K562 (cell line): ENCODE data around the gene SORT1. TPM values are rescaled to one million over a fixed set of nuclear protein-coding genes. Genes with fewer than 3 reads are reported as not detected.

Source experiments
- ATAC-seq: fragments of 200-7000 bp; cut with Tn5 transposase; 3 replicates; pipeline ENCODE4 v1.9.1; 2020; ENCODE audit warnings: moderate library complexity
- BruUV-seq: library from RNA; stranded (reverse); fragments of 400-500 nt; replicated peaks from 2 replicates; lab custom pipeline; 2021; lab: Mats Ljungman, UMichigan
- CTCF ChIA-PET: fragments of 300-600 bp; formaldehyde crosslinking; extraction: SDS; loops from one replicate; lab custom pipeline; 2021; ENCODE audit warnings: low intra/inter-chr PET ratio; lab: Yijun Ruan, JAX
- POLR2A ChIA-PET: fragments of 300-600, 350-650 bp; sonication (Branson Sonifier 250); formaldehyde crosslinking; extraction: SDS; loops from one replicate; lab custom pipeline; 2021; ENCODE audit warnings: antibody characterized with exemption, inconsistent platforms; lab: Yijun Ruan, JAX
- DNase-seq, 4 experiments: peaks; one replicate each; pipeline versions ENCODE4 v3.0.0 to v3.0.0-alpha.2; 2011 to 2018; ENCODE audit warnings: low spot score in 3 of 4, mixed read lengths in 3 of 4; ENCODE audit errors: extremely low read depth in 1 of 4
- FAIRE-seq: peaks from 2 replicates; lab custom pipeline; 2011; peaks lifted over from hg19 to GRCh38; lab: Jason Lieb, UNC
- H2AFZ ChIP-seq: 2 replicates; pipeline ENCODE4 v1.6.0; 2011; ENCODE audit warnings: low read depth, low read length, control low read depth, inconsistent platforms
- H3K27ac ChIP-seq: fragments of 200-600 bp; 3 replicates; pipeline ENCODE4 v1.8.0; 2011; ENCODE audit warnings: low read depth, mild to moderate bottlenecking, control low read depth, inconsistent platforms, low read length, moderate library complexity, mixed read lengths; ENCODE audit errors: extremely low read depth
- H3K27me3 ChIP-seq, 2 experiments: fragments of 300-600 bp in 1 of 2; 2 replicates in 1 of 2; 3 replicates in 1 of 2; pipeline versions ENCODE4 v1.6.0 to v1.8.0; 2011; ENCODE audit warnings: inconsistent platforms in 2 of 2, low read length in 2 of 2, mild to moderate bottlenecking in 1 of 2, mixed read lengths in 1 of 2, moderate library complexity in 1 of 2; ENCODE audit not compliant: control insufficient read depth in 2 of 2, insufficient read depth in 2 of 2
- H3K36me3 ChIP-seq: fragments of 300-600 bp; 3 replicates; pipeline ENCODE4 v1.8.0; 2011; ENCODE audit warnings: mild to moderate bottlenecking, low read length, inconsistent platforms; ENCODE audit not compliant: control insufficient read depth, insufficient read depth
- H3K4me1 ChIP-seq, 2 experiments: fragments of 200-600 bp in 1 of 2; replicated peaks in 1 of 2; 2 replicates in 1 of 2; 3 replicates in 1 of 2; pipeline versions ENCODE4 v1.5.1 to v1.8.0; 2011; ENCODE audit warnings: inconsistent platforms in 2 of 2, low read length in 2 of 2, mild to moderate bottlenecking in 1 of 2, mixed read lengths in 1 of 2, moderate library complexity in 1 of 2; ENCODE audit not compliant: control insufficient read depth in 2 of 2, insufficient read depth in 2 of 2
- H3K4me2 ChIP-seq: 2 replicates; pipeline ENCODE4 v1.6.1; 2011; ENCODE audit warnings: low read length, control low read depth, inconsistent platforms, mixed read lengths; ENCODE audit not compliant: insufficient read depth
- H3K4me3 ChIP-seq: fragments of 200-600 bp; sonication (generic), shearing (Covaris generic); 2 replicates; pipeline ENCODE4 v1.5.1; 2016; ENCODE audit warnings: control low read depth, inconsistent platforms
- H3K79me2 ChIP-seq: fragments of 200-600 bp; 3 replicates; pipeline ENCODE4 v1.8.0; 2011; ENCODE audit warnings: low read length, inconsistent platforms; ENCODE audit not compliant: control insufficient read depth, insufficient read depth
- H3K9ac ChIP-seq, 2 experiments: 2 replicates each; pipeline versions ENCODE4 v1.6.0 to v1.6.1; 2011; ENCODE audit warnings: low read depth in 2 of 2, low read length in 2 of 2, control low read depth in 1 of 2, inconsistent platforms in 1 of 2, mild to moderate bottlenecking in 1 of 2, mixed read lengths in 1 of 2; ENCODE audit not compliant: insufficient read depth in 1 of 2
- H3K9me1 ChIP-seq: one replicate; pipeline ENCODE4 v1.6.0; 2011; ENCODE audit warnings: inconsistent platforms, mild to moderate bottlenecking, low read length, moderate library complexity; ENCODE audit not compliant: control insufficient read depth, insufficient read depth
- H3K9me3 ChIP-seq: replicated peaks from 2 replicates; pipeline ENCODE4 v1.5.1; 2011; ENCODE audit warnings: low read depth, low read length, inconsistent platforms; ENCODE audit not compliant: control insufficient read depth, insufficient read depth
- H4K20me1 ChIP-seq: replicated peaks from 2 replicates; pipeline ENCODE4 v1.6.1; 2011; ENCODE audit warnings: low read length, inconsistent platforms, mixed read lengths; ENCODE audit not compliant: control insufficient read depth, insufficient read depth
- BMI1 ChIP-seq: fragments of 150-350 bp; IDR thresholded peaks from 2 replicates; pipeline ENCODE4 v1.6.1; 2014; ENCODE audit warnings: low read length
- BRD9 ChIP-seq: fragments of 450-650 bp; IDR thresholded peaks from 2 replicates; pipeline ENCODE4 v1.6.1; 2018; ENCODE audit warnings: low read depth; ENCODE audit not compliant: partially characterized antibody
- ESRRA ChIP-seq: fragments of 450-650 bp; IDR thresholded peaks from 2 replicates; pipeline ENCODE4 v1.6.1; 2014; ENCODE audit warnings: low read depth, mild to moderate bottlenecking, moderate library complexity, borderline replicate concordance
- HCFC1 ChIP-seq: IDR thresholded peaks from 2 replicates; pipeline ENCODE4 v1.6.1; 2012; ENCODE audit warnings: low read depth, low read length, improper control_type of control experiment
- JUNB ChIP-seq: fragments of 450-650 bp; formaldehyde crosslinking; conservative IDR thresholded peaks from 2 replicates; pipeline ENCODE4 v1.4.0; 2020; ENCODE audit warnings: mild to moderate bottlenecking
- KDM4B ChIP-seq, 2 experiments: fragments of 450-650 bp in 1 of 2; sonication (generic) in 1 of 2; IDR thresholded peaks; 2 replicates each; pipeline ENCODE4 v1.6.1; 2016 to 2017; ENCODE audit warnings: borderline replicate concordance in 2 of 2, antibody characterized with exemption in 1 of 2, low read depth in 1 of 2, mild to moderate bottlenecking in 1 of 2
- NFYB ChIP-seq: IDR thresholded peaks from 2 replicates; pipeline ENCODE4 v1.6.1; 2011; ENCODE audit warnings: mild to moderate bottlenecking, moderate library complexity; ENCODE audit not compliant: insufficient read length; ENCODE audit errors: extremely low read depth
- NR0B1 ChIP-seq: fragments of 450-650 bp; IDR thresholded peaks from one replicate; pipeline ENCODE4 v1.6.1; 2018; ENCODE audit warnings: mild to moderate bottlenecking, moderate library complexity; ENCODE audit not compliant: partially characterized antibody
- WHSC1 ChIP-seq: IDR thresholded peaks from one replicate; pipeline ENCODE4 v1.6.1; 2012; ENCODE audit warnings: low read length, control low read depth, inconsistent platforms
- ZBTB9 ChIP-seq: fragments of 450-650 bp; formaldehyde crosslinking; IDR thresholded peaks from 2 replicates; pipeline ENCODE4 v1.4.0; 2020; ENCODE audit warnings: mild to moderate bottlenecking, moderate library complexity
- ZKSCAN3 ChIP-seq: fragments of 250-450 bp; sonication (Bioruptor Pico); IDR thresholded peaks from 2 replicates; pipeline ENCODE4 v1.4.0; 2020
- ZNF134 ChIP-seq: fragments of 250-450 bp; sonication (Bioruptor Pico); conservative IDR thresholded peaks from 2 replicates; pipeline ENCODE4 v1.4.0; 2020
- ZNF140 ChIP-seq: fragments of 250-450 bp; sonication (Bioruptor Pico); IDR thresholded peaks from 2 replicates; pipeline ENCODE4 v1.8.0; 2021; ENCODE audit warnings: moderate library complexity, mild to moderate bottlenecking, inconsistent platforms
- ZNF280A ChIP-seq: fragments of 450-650 bp; IDR thresholded peaks from 2 replicates; pipeline ENCODE4 v1.6.1; 2018; ENCODE audit warnings: mild to moderate bottlenecking, low read depth; ENCODE audit not compliant: partially characterized antibody
- ZNF696 ChIP-seq: fragments of 250-450 bp; sonication (Bioruptor Pico); conservative IDR thresholded peaks from 2 replicates; pipeline ENCODE4 v1.4.0; 2020; ENCODE audit warnings: mild to moderate bottlenecking, moderate library complexity
- WGBS: fragments of 100-300 bp; shearing (Covaris generic); methylation state at CpG from one replicate; pipeline ENCODE4 v1.1.6; 2016; ENCODE audit warnings: low coverage, mixed read lengths; ENCODE audit not compliant: insufficient coverage; ENCODE audit errors: missing lambda C conversion rate; 5-methylcytosine and 5-hydroxymethylcytosine counted together
- in situ Hi-C: fragments of 300-500 bp; cut with MboI; formaldehyde crosslinking; loops from 4 replicates; pipeline ENCODE4 v1.15.0; 2018; ENCODE audit warnings: inconsistent platforms, mixed read lengths
- intact Hi-C: fragments of 100-400 bp; cut with micrococcal nuclease; formaldehyde crosslinking; loops from 2 replicates; pipeline ENCODE4 v1.14.2; 2022
- polyA plus RNA-seq, 8 experiments: library from polyadenylated mRNA; depleted of rRNA in 4 of 8; stranded (reverse) in 5 of 8; unstranded in 3 of 8; fragments of >200 nt; fragmentation: Nextera tagmentation in 2 of 8; fragmentation: Illumina TruSeq in 1 of 8; extraction: Ambion mirVana in 2 of 8; extraction: Trizol in 1 of 8; gene quantifications; 2 replicates each; pipeline versions ENCODE4 v1.2.1 to v1.2.3, GENCODE V29; 2011 to 2014; ENCODE audit warnings: inconsistent platforms in 1 of 8, missing spikeins in 1 of 8
- total RNA-seq, 7 experiments: library from RNA; depleted of rRNA in 6 of 7; stranded (reverse); fragments of >200 nt in 6 of 7; fragmentation: Illumina TruSeq in 2 of 7; extraction: Trizol in 2 of 7; gene quantifications; 2 replicates each; pipeline versions ENCODE4 v1.2.1 to v1.2.3, GENCODE V29; 2011 to 2021; ENCODE audit warnings: low replicate concordance in 1 of 7

The SORT1 gene
- total and polyA plus RNA-seq, 9 of the 15 experiments (the other 6 are each of a cell fraction or from before 2014, with no cell fraction given) = 27.4 to 112 (median 65.0) TPM

GRCh38 chr1:109356505-109356904 lies 41.2 kb downstream of the SORT1 start:
- no peaks in the 10 kb centered on the region for H3K9me3 ChIP-seq
- POLR2A ChIA-PET = interaction anchor here (0.6 to 1.4 kb wide), 5 partner anchors 10 to 58 kb away, joined by 3 to 4 read pairs (median 3); no protein-coding TSS in a partner anchor

More at GRCh38 chr1:109356505-109356904, 41.2 kb downstream of the SORT1 start:
- no TSS peak for BruUV-seq
- peaks cover 0 to 6% of the 10 kb centered on the region in 2 experiments; a peak in 2 of 5 replicates for H3K4me1 ChIP-seq
- in situ Hi-C loops (no loop called here), intact Hi-C loops (no loop called here)
- H3K9me1 ChIP-seq = no peaks in the 10 kb centered on the region
- no peaks in the 10 kb centered on the region for H3K79me2 ChIP-seq
- ATAC-seq (no peak), FAIRE-seq (no peak), DNase-seq (no peak)
- no peaks in the 10 kb centered on the region for H3K27me3 ChIP-seq
- CTCF ChIA-PET = no interaction called here
- no peaks in the 10 kb centered on the region for H4K20me1 ChIP-seq
- WGBS = 88% methylated on average over 1 of the region's 1 CpG
- no peak overlapping the region for H3K4me3 ChIP-seq
- H3K9ac ChIP-seq = no peak overlapping the region
- H2AFZ ChIP-seq = no peak overlapping the region
- TF ChIP-seq ZBTB9 (CRISPR knock-in tag) (no peak), BMI1 (no peak), ZNF696 (CRISPR knock-in tag) (no peak), BRD9 (no peak), NR0B1 (no peak), KDM4B (IDR thresholded peaks at IDR 0.05; ENCODE audit: borderline replicate concordance in 2 of 2, low read depth in 1 of 2) (no peak), NFYB (no peak), JUNB (CRISPR knock-in tag) (no peak), ZNF134 (CRISPR knock-in tag) (no peak), ZNF140 (CRISPR knock-in tag) (no peak), WHSC1 (no peak), ZNF280A (no peak), HCFC1 (no peak), ZKSCAN3 (CRISPR knock-in tag) (no peak), ESRRA (no peak)
- TF ChIP-seq, all 486 proteins: peak for 0
- H3K27ac ChIP-seq = no peak overlapping the region
- H3K4me2 ChIP-seq = no peak overlapping the region
- H3K36me3 ChIP-seq = peaks cover 54% of the 10 kb centered on the region
